ENCODE measurements around the gene FEN1.

DNA sequence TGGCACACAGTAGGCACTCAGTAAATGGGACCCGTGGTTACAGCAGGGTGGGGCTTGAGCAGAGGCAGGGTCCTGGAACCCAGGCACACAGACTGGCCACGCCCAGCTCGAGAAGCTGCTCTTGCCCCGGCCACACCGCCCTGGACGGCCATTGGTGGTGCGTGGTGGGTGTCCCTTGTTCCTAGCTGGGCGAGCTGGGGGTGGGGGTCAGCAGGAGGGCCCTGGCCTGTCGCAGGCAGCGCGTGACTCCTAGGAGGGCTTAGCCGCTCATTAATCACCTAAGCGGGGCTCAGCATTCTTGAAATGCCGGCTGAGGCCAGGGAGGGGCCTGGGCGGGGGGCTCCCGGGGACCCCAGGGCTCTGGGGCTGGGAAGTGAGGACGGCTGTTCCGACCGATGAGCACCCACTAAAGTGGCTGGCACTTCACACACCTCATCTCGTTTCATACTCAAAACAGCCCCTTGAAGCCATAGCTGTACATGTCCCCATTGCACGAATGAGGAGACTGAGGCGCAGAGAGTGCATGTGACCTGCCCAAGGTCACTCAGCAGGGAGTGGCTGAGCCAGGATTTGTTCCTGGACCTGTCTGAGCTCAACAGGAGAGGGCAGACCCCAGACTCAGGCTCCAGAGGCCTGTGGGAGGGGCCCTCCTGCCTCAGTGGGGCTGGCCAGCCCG is 28.6 kb upstream of the FEN1 start:
- no peak for TF ChIP-seq EZH2 (IDR thresholded peaks at IDR 0.05; ENCODE audit: insufficient read depth, poor library complexity, severe bottlenecking)
- no peak for TF ChIP-seq EZH2phosphoT487 (IDR thresholded peaks at IDR 0.05; ENCODE audit: insufficient read depth, low read depth)

Data from GM23248 (cell line).